Body of pancreas (tissue), 4 donors: ENCODE measurements around the gene KCND2. TPM values are rescaled to one million over a fixed set of nuclear protein-coding genes. Genes with fewer than 3 reads are reported as not detected.

Source experiments
- ATAC-seq: fragments of 150-250 bp; one replicate; pipeline ENCODE4 v1.9.1; 2016
- DNase-seq, 4 donors: peaks; one replicate each; pipeline ENCODE4 v3.0.0-alpha.2; 2019
- H3K27ac ChIP-seq, 4 donors: fragments of 200-600 bp; sonication (generic); 1 replicate in 3 of 4; 2 replicates in 1 of 4; pipeline versions ENCODE4 v1.5.1 to v1.6.1; 2016 to 2019; ENCODE audit warnings: mild to moderate bottlenecking in 1 of 4, mixed read lengths in 1 of 4, moderate library complexity in 1 of 4
- H3K27me3 ChIP-seq, 2 donors: fragments of 200-600 bp; sonication (generic); one replicate each; pipeline ENCODE4 v1.6.0; 2016; ENCODE audit warnings: mild to moderate bottlenecking in 1 of 2
- H3K36me3 ChIP-seq, 2 donors: fragments of 200-600 bp; sonication (generic); replicated peaks in 1 of 2; 2 replicates each; pipeline ENCODE4 v1.5.1; 2016; ENCODE audit warnings: low read depth in 2 of 2; ENCODE audit not compliant: insufficient read depth in 1 of 2
- H3K4me1 ChIP-seq: fragments of 200-600 bp; sonication (generic); one replicate; pipeline ENCODE4 v1.6.0; 2016
- H3K4me3 ChIP-seq, 2 donors: fragments of 200-600 bp; sonication (generic); 1 replicate in 1 of 2; 2 replicates in 1 of 2; pipeline ENCODE4 v1.5.1; 2016 to 2019
- H3K9me3 ChIP-seq, 3 donors: fragments of 200-600 bp; sonication (generic); 1 replicate in 2 of 3; 2 replicates in 1 of 3; pipeline ENCODE4 v1.5.1; 2016
- CTCF ChIP-seq, 7 experiments: fragments of 450-650 bp in 4 of 7; fragments of 200-600 bp in 3 of 7; sonication (generic) in 3 of 7; IDR thresholded peaks; one replicate each; pipeline ENCODE4 v1.5.1; 2016 to 2019; ENCODE audit warnings: antibody characterized with exemption in 7 of 7
- POLR2A ChIP-seq, 3 donors: fragments of 450-650 bp; IDR thresholded peaks; one replicate each; pipeline ENCODE4 v1.6.1; 2016; ENCODE audit warnings: antibody characterized with exemption in 3 of 3, mild to moderate bottlenecking in 2 of 3
- WGBS, 2 donors: methylation state at CpG; one replicate each; pipeline ENCODE4 v1.1.5; 2017; 5-methylcytosine and 5-hydroxymethylcytosine counted together
- intact Hi-C: fragments of 100-400 bp; cut with DNase I; formaldehyde crosslinking; loops from one replicate; pipeline ENCODE4 v1.15.1; 2023
- total RNA-seq, 2 donors: library from RNA; depleted of rRNA; stranded (reverse); fragments of >200 nt; gene quantifications; one replicate each; pipeline ENCODE4 v1.1.0, GENCODE V29; 2016

The KCND2 gene
- total RNA-seq, 2 donors from 2014 or later: 0.52 to 0.66 TPM

DNA sequence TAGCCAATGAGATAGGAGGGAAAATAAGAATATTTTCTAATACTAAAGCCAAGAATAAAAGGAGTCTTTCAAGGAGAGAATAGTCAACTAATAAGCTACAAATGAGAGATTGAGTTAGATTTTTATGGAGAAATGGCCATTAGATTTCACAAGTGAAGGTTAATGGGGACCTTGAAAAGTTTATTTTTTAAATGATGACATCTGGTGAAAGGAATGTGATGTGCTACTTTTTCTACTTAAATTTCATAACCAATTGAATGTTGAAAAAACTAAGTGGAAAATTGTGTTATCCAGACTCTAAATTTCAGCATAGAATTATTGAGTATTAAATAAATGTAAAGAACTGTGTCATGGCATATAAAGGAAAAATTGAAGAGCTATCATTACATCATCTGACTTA is 459.3 kb downstream of the KCND2 start:
- ATAC-seq: no peak
- Histone ChIP-seq H3K27me3 (no peaks in the 10 kb centered on the region), H3K4me3 (no peak overlapping the region), H3K4me1 (no peaks in the 10 kb centered on the region), H3K27ac (no peak overlapping the region), H3K36me3 (no peaks in the 10 kb centered on the region), H3K9me3 (no peaks in the 10 kb centered on the region)
- TF ChIP-seq POLR2A (IDR thresholded peaks at IDR 0.05): no peak
- no peak for TF ChIP-seq CTCF (IDR thresholded peaks at IDR 0.05)
- intact Hi-C loops: no loop called here
- no peak for DNase-seq

DNA sequence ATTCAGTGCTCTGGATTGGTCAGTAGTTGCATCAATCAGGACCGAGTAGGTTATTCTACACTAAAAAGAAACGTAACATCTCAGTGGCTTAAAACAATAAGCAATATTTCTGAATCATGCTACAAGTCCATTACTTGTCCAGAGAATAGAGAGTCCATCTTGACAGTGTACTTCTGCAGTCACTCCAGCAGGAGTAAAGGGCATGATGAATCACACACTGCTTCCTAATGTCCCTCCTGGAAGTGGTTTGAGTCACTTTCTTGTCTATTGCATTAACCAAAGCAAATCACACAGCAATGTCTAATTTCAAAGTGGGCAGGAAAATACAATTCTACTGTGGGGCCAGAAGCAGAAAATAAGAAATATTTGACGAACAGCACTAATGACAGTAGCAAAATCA is 460.2 kb downstream of the KCND2 start:
- no peak for DNase-seq
- Histone ChIP-seq H3K27ac (no peak overlapping the region), H3K36me3 (no peaks in the 10 kb centered on the region), H3K9me3 (no peaks in the 10 kb centered on the region), H3K27me3 (no peaks in the 10 kb centered on the region), H3K4me1 (no peaks in the 10 kb centered on the region), H3K4me3 (no peak overlapping the region)
- TF ChIP-seq POLR2A (IDR thresholded peaks at IDR 0.05) (no peak), CTCF (IDR thresholded peaks at IDR 0.05) (no peak)
- 78 to 79% methylated on average over 3 of the region's 3 CpGs for WGBS, 2 donors
- intact Hi-C loops: no loop called here
- ATAC-seq: no peak

DNA sequence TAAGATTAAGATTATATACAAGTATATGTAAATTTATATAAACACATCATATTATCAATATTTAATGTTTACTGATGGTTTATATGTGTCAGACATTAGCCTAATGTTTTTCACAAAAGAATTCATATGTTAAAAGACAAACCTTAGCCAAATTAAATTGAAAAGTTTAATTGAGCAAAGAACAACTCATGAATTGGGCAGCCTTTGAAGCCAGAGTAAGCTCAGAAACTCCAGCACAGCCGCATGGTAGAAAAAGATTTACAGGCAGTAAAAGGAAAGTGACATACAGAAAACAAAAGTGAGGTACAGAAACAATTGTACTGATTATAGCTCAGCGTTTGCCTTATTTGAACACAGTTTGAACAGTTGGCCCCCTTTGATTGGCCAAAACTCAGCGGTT is 460.9 kb downstream of the KCND2 start:
- H3K4me1 ChIP-seq: no peaks in the 10 kb centered on the region
- WGBS, 2 donors: 83 to 84% methylated on average over 3 of the region's 3 CpGs
- no peak for DNase-seq
- TF ChIP-seq POLR2A (IDR thresholded peaks at IDR 0.05) (no peak), CTCF (IDR thresholded peaks at IDR 0.05) (no peak)
- H3K9me3 ChIP-seq: no peaks in the 10 kb centered on the region
- H3K27me3 ChIP-seq: no peaks in the 10 kb centered on the region
- intact Hi-C loops: no loop called here
- no peak for ATAC-seq
- H3K27ac ChIP-seq: no peak overlapping the region
- no peak overlapping the region for H3K4me3 ChIP-seq
- no peaks in the 10 kb centered on the region for H3K36me3 ChIP-seq

GRCh38 chr7:120735791-120736190 is 462.8 kb downstream of the KCND2 start:
- Histone ChIP-seq H3K27ac (no peak overlapping the region), H3K36me3 (no peaks in the 10 kb centered on the region), H3K4me3 (no peak overlapping the region), H3K27me3 (no peaks in the 10 kb centered on the region), H3K9me3 (no peaks in the 10 kb centered on the region), H3K4me1 (peaks cover 5% of the 10 kb centered on the region)
- DNase-seq (no peak), ATAC-seq (no peak)
- intact Hi-C loops: no loop called here
- WGBS, 2 donors: 11 to 24% methylated on average over 2 of the region's 2 CpGs
- TF ChIP-seq POLR2A (IDR thresholded peaks at IDR 0.05) (no peak), CTCF (IDR thresholded peaks at IDR 0.05) (no peak)

DNA sequence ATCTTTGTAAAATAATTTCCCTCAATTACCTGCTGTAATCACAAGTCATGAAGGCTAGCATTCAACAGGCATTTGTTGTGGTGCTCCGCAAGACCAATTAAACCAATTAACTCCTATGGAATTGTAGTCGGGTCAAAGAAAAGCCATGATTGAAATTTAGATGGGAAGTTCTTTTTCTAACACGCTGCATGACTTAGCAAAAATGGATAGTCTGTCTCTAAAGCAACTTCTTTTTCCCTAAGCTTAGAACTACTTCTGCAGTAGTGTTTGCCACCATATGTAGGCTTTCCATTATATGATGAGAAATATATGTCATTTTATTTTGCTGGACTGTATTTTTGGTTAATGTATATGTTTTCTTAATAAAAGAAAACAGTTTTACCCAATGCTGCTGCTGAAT is 465.8 kb downstream of the KCND2 start:
- no peaks in the 10 kb centered on the region for H3K36me3 ChIP-seq
- DNase-seq (no peak), ATAC-seq (no peak)
- H3K27me3 ChIP-seq: no peaks in the 10 kb centered on the region
- H3K27ac ChIP-seq: no peak overlapping the region
- no peaks in the 10 kb centered on the region for H3K9me3 ChIP-seq
- WGBS, 2 donors: 72 to 82% methylated on average over 3 of the region's 3 CpGs
- H3K4me1 ChIP-seq: peaks cover 6% of the 10 kb centered on the region
- intact Hi-C loops: no loop called here
- TF ChIP-seq POLR2A (IDR thresholded peaks at IDR 0.05): no peak
- TF ChIP-seq CTCF (IDR thresholded peaks at IDR 0.05): no peak
- no peak overlapping the region for H3K4me3 ChIP-seq
